Skeletal muscle satellite cell (primary cell): ENCODE results near the gene AQP5.

ENCODE experiments used
- H3K27me3 ChIP-seq: 2 replicates; pipeline ENCODE4 v1.7.0; 2013; ENCODE audit warnings: low read length; ENCODE audit not compliant: control insufficient read depth, insufficient read depth
- H3K36me3 ChIP-seq: 2 replicates; pipeline ENCODE4 v1.7.0; 2013; ENCODE audit warnings: mild to moderate bottlenecking, control low read depth, low read length; ENCODE audit not compliant: insufficient read depth
- H3K4me1 ChIP-seq: 2 replicates; pipeline ENCODE4 v1.7.0; 2013; ENCODE audit warnings: low read length; ENCODE audit not compliant: control insufficient read depth, insufficient read depth
- H3K4me2 ChIP-seq: 2 replicates; pipeline ENCODE4 v1.7.0; 2013; ENCODE audit warnings: mild to moderate bottlenecking, low read length
- H3K4me3 ChIP-seq: 2 replicates; pipeline ENCODE4 v1.7.0; 2013; ENCODE audit warnings: low read length
- H3K9ac ChIP-seq: 2 replicates; pipeline ENCODE4 v1.7.0; 2013; ENCODE audit warnings: mild to moderate bottlenecking, low read depth, low read length, moderate library complexity
- H3K9me3 ChIP-seq: replicated peaks from 2 replicates; pipeline ENCODE4 v1.7.0; 2013; ENCODE audit warnings: mild to moderate bottlenecking, control low read depth, low read length

AQP5 gene

GRCh38 chr12:49953961-49954846 lies 7.5 kb upstream of the AQP5 start:
- Histone ChIP-seq H3K27me3 (peaks cover 63% of the 10 kb centered on the region), H3K36me3 (no peaks in the 10 kb centered on the region), H3K9ac (no peak overlapping the region), H3K4me3 (no peak overlapping the region), H3K4me2 (no peak overlapping the region), H3K9me3 (no peaks in the 10 kb centered on the region), H3K4me1 (no peaks in the 10 kb centered on the region)

GRCh38 chr12:49954863-49955830 lies 6.5 kb upstream of the AQP5 start:
- Histone ChIP-seq H3K9me3 (no peaks in the 10 kb centered on the region), H3K9ac (no peak overlapping the region), H3K4me2 (no peak overlapping the region), H3K36me3 (no peaks in the 10 kb centered on the region), H3K27me3 (peaks cover 57% of the 10 kb centered on the region), H3K4me3 (no peak overlapping the region), H3K4me1 (peaks cover 8% of the 10 kb centered on the region)

GRCh38 chr12:49955899-49956662 lies 5.6 kb upstream of the AQP5 start:
- no peak overlapping the region for H3K4me3 ChIP-seq
- no peak overlapping the region for H3K4me2 ChIP-seq
- H3K27me3 ChIP-seq, result peaks cover 64% of the 10 kb centered on the region
- H3K9me3 ChIP-seq, result no peaks in the 10 kb centered on the region
- peaks cover 11% of the 10 kb centered on the region for H3K4me1 ChIP-seq
- H3K36me3 ChIP-seq, result no peaks in the 10 kb centered on the region
- H3K9ac ChIP-seq, result no peak overlapping the region

- H3K9me3 ChIP-seq, result no peaks in the 10 kb centered on the region
- no peak overlapping the region for H3K4me3 ChIP-seq
- H3K4me1 ChIP-seq, result peaks cover 16% of the 10 kb centered on the region
- no peak overlapping the region for H3K4me2 ChIP-seq
- H3K36me3 ChIP-seq, result no peaks in the 10 kb centered on the region
- no peak overlapping the region for H3K9ac ChIP-seq
- peaks cover 64% of the 10 kb centered on the region for H3K27me3 ChIP-seq
These were observed 4.8 kb upstream of the AQP5 start for GRCh38 chr12:49956663-49957569.

- Histone ChIP-seq H3K27me3 (peaks cover 64% of the 10 kb centered on the region), H3K4me1 (peaks cover 17% of the 10 kb centered on the region), H3K9ac (no peak overlapping the region), H3K4me3 (no peak overlapping the region), H3K9me3 (no peaks in the 10 kb centered on the region), H3K36me3 (no peaks in the 10 kb centered on the region), H3K4me2 (no peak overlapping the region)
These were observed 4.1 kb upstream of the AQP5 start for GRCh38 chr12:49957570-49957967.

- Histone ChIP-seq H3K4me3 (no peak overlapping the region), H3K4me1 (peaks cover 25% of the 10 kb centered on the region), H3K9ac (no peak overlapping the region), H3K36me3 (no peaks in the 10 kb centered on the region), H3K27me3 (peaks cover 50% of the 10 kb centered on the region), H3K4me2 (peak overlapping the region; percentile 31), H3K9me3 (no peaks in the 10 kb centered on the region)
These were observed 1.8 kb upstream of the AQP5 start for GRCh38 chr12:49959685-49960473.

GRCh38 chr12:49960474-49961110 lies 1.1 kb upstream of the AQP5 start:
- H3K4me3 ChIP-seq, result no peak overlapping the region
- H3K36me3 ChIP-seq, result no peaks in the 10 kb centered on the region
- peak overlapping the region; percentile 69 for H3K4me2 ChIP-seq
- H3K9ac ChIP-seq, result no peak overlapping the region
- H3K4me1 ChIP-seq, result peaks cover 25% of the 10 kb centered on the region
- H3K9me3 ChIP-seq, result no peaks in the 10 kb centered on the region
- peaks cover 51% of the 10 kb centered on the region for H3K27me3 ChIP-seq

GRCh38 chr12:49961993-49962764 lies 507 bp downstream of the AQP5 start:
- Histone ChIP-seq H3K9me3 (no peaks in the 10 kb centered on the region), H3K4me2 (no peak overlapping the region), H3K9ac (no peak overlapping the region), H3K4me1 (peaks cover 28% of the 10 kb centered on the region), H3K27me3 (peaks cover 45% of the 10 kb centered on the region), H3K36me3 (no peaks in the 10 kb centered on the region), H3K4me3 (no peak overlapping the region)
